Measurements from ENCODE around the gene EDN2. TPM values are rescaled to one million over a fixed set of nuclear protein-coding genes. Genes with fewer than 3 reads are reported as not detected.
A peak's percentile ranks its signal among the peaks of the same experiment; 100 is the strongest.

The EDN2 gene
- total RNA-seq, 4 donors from 2014 or later = 1.2 to 13.0 (median 3.9) TPM

DNA sequence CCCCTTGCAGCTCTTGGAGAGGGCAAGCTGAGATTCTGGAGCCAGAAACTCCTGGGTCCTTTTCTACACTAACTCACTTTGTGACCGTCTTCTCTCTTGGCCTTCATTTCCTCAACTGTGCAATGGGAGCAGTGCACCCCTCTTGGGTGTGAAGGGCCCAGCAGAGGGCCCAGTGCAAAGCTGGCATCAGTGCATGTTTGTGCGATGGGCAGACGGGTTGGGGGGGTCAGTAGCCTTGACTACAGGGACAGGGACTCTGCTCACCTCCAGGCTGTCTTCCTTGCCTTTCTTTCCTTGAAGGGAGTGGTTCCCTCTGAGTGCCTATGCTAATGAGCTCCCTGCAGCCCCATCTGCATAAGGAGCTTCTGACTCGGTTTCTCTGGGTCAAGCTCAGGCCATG lies 51.0 kb downstream of the EDN2 start:
- 71 to 73% methylated on average over 4 of the region's 4 CpGs for whole genome bisulfite sequencing, 2 donors
- intact Hi-C loops (cut with DNase I; ENCODE audit: low total_unique reads) = no loop called here
- TF ChIP-seq, protein P1, sequence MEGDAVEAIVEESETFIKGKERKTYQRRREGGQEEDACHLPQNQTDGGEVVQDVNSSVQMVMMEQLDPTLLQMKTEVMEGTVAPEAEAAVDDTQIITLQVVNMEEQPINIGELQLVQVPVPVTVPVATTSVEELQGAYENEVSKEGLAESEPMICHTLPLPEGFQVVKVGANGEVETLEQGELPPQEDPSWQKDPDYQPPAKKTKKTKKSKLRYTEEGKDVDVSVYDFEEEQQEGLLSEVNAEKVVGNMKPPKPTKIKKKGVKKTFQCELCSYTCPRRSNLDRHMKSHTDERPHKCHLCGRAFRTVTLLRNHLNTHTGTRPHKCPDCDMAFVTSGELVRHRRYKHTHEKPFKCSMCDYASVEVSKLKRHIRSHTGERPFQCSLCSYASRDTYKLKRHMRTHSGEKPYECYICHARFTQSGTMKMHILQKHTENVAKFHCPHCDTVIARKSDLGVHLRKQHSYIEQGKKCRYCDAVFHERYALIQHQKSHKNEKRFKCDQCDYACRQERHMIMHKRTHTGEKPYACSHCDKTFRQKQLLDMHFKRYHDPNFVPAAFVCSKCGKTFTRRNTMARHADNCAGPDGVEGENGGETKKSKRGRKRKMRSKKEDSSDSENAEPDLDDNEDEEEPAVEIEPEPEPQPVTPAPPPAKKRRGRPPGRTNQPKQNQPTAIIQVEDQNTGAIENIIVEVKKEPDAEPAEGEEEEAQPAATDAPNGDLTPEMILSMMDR (IDR thresholded peaks at IDR 0.05) = no peak
- no peak for TF ChIP-seq POLR2A (IDR thresholded peaks at IDR 0.05)
- H3K4me3 ChIP-seq (ENCODE audit: low read depth, poor library complexity, severe bottlenecking) = no peak overlapping the region
- no peak for DNase-seq (ENCODE audit: low spot score in 2 of 2)

DNA sequence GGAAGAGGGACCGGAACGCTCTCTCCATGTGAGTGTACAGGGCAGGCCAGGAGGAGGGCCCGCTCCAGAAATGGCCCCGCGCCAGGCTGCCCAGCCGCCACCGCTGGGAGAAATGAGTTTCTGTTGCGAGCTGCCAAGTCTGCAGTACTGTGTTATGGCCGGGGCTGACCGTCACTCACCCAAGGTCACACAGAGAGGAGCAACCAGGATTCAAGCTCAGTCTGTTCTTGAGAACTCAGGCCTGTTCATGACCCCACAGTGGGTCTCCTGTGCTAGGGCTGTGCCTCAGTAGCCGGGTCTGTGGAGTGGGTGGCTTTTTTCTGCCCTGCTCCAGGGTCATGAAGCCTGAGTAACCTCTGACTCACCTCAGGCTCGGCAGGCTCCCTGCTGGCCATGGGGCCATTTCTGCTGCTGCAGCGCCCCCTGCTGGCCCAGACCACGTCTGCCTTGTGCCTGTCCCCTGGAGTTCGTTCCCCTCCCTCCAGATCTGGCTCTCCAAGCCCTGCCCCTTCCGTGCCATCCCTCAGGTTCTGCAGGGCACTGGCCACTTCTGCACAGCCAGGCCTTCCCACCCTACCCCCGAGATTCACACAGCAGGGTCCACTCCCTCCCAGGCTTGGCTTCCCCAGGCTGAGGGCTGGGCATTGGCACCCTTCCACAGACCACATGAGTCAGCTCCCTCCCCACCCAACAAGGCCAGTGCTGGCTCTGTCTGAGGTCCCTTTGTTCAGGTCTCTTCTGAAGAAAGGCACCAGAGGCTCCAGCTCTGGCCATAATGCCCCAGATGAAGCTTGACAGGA lies 51.8 kb downstream of the EDN2 start:
- peak; percentile 85 to 97 for DNase-seq (ENCODE audit: low spot score in 2 of 2)
- 24 to 27% methylated on average over 17 of the region's 17 CpGs for WGBS, 2 donors
- no peak overlapping the region for H3K4me3 ChIP-seq (ENCODE audit: low read depth, poor library complexity, severe bottlenecking)
- intact Hi-C loops (cut with DNase I; ENCODE audit: low total_unique reads) = no loop called here
- TF ChIP-seq, protein P1 (IDR thresholded peaks at IDR 0.05) = peak in 1 of 3 donors; percentile 95
- TF ChIP-seq POLR2A (IDR thresholded peaks at IDR 0.05) = no peak

DNA sequence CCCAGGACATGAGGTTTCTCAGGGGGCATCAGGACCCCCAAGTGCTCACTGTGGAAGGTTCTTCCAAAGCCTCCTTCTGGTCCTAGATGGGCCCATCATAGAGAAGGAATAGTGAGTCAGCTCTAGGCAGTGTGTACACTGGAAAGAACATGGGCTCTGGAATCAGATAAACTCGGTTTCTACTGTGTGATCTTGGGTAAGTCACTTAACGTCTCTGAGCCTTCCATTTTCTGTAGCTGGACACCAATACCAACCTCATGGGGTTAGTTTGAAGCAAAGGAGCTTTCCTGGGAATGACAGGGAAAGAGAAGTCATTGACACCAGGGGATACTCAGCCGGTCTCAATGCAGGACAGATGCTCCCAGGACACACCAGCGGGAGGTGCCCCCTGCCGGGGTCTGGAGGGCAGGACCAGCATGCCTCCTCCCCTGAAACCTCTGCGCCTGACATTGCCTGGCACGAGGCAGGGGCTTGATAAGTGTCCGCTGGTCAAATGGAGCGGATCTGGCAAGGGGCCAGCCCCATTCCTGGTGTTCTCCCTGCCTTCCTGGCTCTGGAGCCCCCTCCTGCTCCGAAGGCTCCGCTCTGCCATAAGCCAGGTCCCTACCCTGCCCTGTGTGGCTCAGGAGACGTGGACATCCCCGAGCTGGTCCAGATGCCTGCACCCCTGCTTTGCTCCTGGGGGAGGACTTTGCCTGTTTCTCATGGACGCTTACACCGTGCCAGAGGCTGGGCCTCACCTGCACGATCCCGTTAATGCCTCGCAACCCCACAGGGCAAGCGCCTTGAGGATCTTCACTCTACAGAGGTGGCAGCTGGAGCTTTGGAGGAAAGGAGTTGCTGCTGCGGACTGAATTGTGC lies 52.8 kb downstream of the EDN2 start:
- WGBS, 2 donors = 78 to 86% methylated on average over 19 to 20 of the region's 20 CpGs
- H3K4me3 ChIP-seq (ENCODE audit: low read depth, poor library complexity, severe bottlenecking) = no peak overlapping the region
- peak in 1 of 2 donors; percentile 91 for DNase-seq (ENCODE audit: low spot score in 2 of 2)
- no peak for TF ChIP-seq POLR2A (IDR thresholded peaks at IDR 0.05)
- TF ChIP-seq, protein P1 (IDR thresholded peaks at IDR 0.05) = no peak
- intact Hi-C loops (cut with DNase I; ENCODE audit: low total_unique reads) = no loop called here

- WGBS, 2 donors = 66 to 73% methylated on average over 4 of the region's 4 CpGs
- intact Hi-C loops (cut with DNase I; ENCODE audit: low total_unique reads) = no loop called here
- DNase-seq (ENCODE audit: low spot score in 2 of 2) = no peak
- no peak overlapping the region for H3K4me3 ChIP-seq (ENCODE audit: low read depth, poor library complexity, severe bottlenecking)
- TF ChIP-seq POLR2A (IDR thresholded peaks at IDR 0.05) = no peak
- TF ChIP-seq, protein P1 (IDR thresholded peaks at IDR 0.05) = no peak
These were observed 53.9 kb downstream of the EDN2 start for GRCh38 chr1:41430582-41430981.

DNA sequence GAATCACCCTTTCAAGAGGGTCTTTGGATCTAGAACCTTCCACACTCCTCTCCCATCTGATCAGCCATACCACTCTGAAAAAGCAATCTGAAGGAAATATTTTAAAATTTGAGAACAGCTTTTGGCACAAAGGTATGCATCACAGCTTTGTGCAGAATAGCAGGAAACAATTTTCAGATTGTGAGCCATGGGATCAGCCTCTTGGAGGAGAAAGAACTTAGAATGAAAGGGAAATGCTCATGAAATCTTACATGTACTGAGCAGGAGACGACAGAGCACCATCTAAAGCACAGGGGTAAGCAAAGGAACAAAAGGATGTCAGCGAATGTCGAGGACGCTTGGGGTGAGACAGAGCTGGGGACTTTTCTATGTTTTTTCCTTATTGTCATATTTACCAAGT lies 54.4 kb downstream of the EDN2 start:
- WGBS, 2 donors = 85 to 87% methylated on average over 4 of the region's 4 CpGs
- no peak for DNase-seq (ENCODE audit: low spot score in 2 of 2)
- no peak overlapping the region for H3K4me3 ChIP-seq (ENCODE audit: low read depth, poor library complexity, severe bottlenecking)
- TF ChIP-seq POLR2A (IDR thresholded peaks at IDR 0.05) = no peak
- TF ChIP-seq, protein P1 (IDR thresholded peaks at IDR 0.05) = no peak
- intact Hi-C loops (cut with DNase I; ENCODE audit: low total_unique reads) = no loop called here

Measured in lower leg skin (tissue), 4 donors.